ENCODE measurements around the gene GNG2.
A peak's percentile ranks its signal among the peaks of the same experiment; 100 is the strongest.

Gene GNG2

DNA sequence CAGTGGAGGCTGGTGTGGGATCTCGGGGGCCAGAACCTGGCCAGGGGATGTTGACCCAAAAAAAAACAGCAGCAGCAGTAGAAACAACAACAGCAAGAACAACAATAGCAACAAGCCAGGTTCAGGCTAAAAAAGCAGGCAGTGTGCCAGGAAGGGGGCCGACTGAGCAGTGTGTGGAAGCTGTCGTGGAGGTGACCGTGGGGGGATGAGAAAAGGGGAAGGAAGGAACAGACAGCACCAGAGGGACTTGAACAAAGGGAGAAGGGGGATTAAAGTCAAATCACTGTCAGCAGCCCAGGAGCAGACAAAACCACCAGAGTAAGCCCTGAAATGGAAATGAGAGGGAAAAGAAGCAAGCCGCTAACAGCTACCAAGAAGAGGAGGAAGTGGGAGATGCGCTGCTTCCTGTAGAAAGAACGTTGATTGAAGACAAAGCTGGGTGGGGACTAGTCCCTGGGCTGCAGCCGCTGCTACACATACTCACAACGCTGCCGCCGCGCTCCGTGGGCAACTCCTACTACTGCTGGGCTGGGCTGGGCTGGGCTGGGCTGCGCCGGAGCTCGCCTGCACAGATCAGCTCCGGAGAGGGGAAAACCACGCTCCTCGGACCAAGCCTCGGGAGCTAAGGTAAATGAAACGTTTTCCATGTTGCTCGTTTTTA, at the start of gene GNG2:
GNG2 (plus strand) TSS at position 449 of the 661 bp plus-strand sequence. CDS start 90,067 bp downstream, outside the sequence.
- peaks cover 8 to 21% of the 10 kb centered on the region in 2 donors for H3K9me3 Mint-ChIP-seq
- H3K4me3 Mint-ChIP-seq, result peak within 1 kb of the TSS; percentile 78 to 86
- H3K4me1 Mint-ChIP-seq, result peaks cover 36% of the 10 kb centered on the region
- H3K27me3 Mint-ChIP-seq, result no peaks in the 10 kb centered on the region
- ATAC-seq (peak; percentile 98), DNase-seq (peak; percentile 74 to 82)
- peak within 1 kb of the TSS; percentile 95 to 98 for H3K27ac Mint-ChIP-seq

DNA sequence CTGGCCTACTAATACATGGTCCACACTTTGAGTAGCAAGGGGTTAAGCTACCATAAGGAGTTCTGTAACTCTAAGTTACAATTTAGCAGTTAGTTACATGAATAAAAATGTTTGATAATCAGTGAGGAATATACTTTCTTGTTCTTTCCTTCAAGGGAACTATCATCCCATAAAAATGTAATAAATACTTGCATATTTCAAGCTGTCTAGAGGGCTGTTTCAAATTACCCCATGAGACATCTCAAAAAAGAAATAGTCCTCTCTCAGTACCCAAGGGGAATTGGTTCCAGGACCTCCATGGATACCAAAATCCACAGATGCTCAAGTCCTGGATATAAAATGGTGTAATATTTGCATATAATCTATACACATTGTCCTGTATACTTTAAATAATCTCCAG, 48.7 kb upstream of the GNG2 start:
- ATAC-seq (no peak), DNase-seq (no peak)
- Mint-ChIP-seq H3K4me1 (no peaks in the 10 kb centered on the region), H3K9me3 (peaks cover 6 to 13% of the 10 kb centered on the region in 2 donors), H3K27ac (no peak overlapping the region), H3K4me3 (no peak overlapping the region), H3K27me3 (no peaks in the 10 kb centered on the region)

DNA sequence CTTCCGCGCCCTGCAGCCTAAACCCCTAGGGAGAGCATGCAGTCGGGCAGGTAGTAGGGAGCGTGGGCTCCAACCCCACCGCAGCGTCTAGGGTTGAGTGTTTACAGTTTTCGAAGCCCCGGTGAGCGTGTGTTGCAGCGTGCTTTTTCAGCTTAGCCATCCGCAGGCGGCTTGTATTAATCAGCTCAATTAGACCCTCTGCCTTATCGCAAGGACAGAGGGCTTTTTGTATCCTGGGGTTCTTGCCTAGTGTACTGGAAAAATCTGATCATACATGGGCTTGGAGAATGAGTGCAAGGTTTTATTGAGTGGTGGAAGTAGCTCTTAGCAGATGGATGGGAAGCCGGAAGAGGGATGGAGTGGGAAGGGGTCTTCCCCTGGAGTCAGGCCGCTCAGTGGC, 44.4 kb upstream of the GNG2 start:
- no peaks in the 10 kb centered on the region for H3K9me3 Mint-ChIP-seq
- H3K4me3 Mint-ChIP-seq, result no peak overlapping the region
- no peaks in the 10 kb centered on the region for H3K4me1 Mint-ChIP-seq
- no peak for ATAC-seq
- no peak overlapping the region for H3K27ac Mint-ChIP-seq
- H3K27me3 Mint-ChIP-seq, result no peaks in the 10 kb centered on the region
- DNase-seq, result no peak

DNA sequence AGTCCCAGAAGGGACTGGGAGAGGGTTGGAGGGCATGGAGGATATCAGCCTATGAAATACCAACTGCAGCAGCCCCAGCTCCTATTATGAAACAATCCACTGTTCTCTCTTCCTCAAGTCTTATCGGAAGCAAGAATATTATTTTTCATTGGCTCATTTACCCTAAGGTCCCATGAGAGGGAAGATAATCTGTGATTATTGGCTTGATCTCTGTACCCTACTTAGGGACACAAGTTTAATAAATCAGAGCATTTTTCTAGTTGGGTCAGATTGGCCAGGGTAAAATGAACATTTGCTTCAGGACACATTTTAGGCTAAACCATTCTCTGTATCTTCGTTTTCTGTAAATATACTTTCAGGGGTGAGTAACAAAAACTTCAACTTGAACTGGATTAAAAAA, 43.1 kb upstream of the GNG2 start:
- Mint-ChIP-seq H3K4me1 (no peaks in the 10 kb centered on the region), H3K4me3 (no peak overlapping the region), H3K9me3 (no peaks in the 10 kb centered on the region), H3K27me3 (no peaks in the 10 kb centered on the region), H3K27ac (no peak overlapping the region)
- ATAC-seq (no peak), DNase-seq (no peak)

DNA sequence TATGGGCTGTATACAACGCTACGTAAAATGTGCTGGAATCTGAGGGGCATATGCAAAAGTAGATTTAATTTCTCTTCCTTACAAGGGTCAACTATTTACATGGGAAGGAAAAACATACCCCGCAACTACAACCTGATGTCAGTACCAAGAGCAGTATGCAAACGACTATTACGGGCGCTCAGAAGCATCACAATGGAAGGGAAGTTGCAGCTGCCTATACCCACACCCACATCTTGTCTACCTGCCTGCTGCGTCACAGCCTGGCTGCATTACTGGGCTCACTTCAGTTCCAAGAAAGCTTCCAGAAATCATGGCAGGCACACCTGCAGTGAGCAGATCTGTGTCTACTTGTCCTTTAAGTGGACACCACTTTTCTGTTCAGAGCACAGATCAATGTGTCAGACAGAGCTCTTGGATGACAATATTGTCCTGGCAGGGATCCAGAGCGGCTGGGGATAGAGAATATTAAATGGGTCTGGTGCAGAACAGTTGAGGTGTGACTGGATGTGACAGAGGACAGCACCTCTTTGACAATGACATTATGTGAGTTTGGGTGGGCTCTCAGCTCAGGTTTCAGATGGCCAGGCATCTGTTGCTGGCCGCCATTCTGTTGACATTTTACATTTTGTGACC, 41.5 kb upstream of the GNG2 start:
- no peak overlapping the region for H3K4me3 Mint-ChIP-seq
- no peak overlapping the region for H3K27ac Mint-ChIP-seq
- H3K9me3 Mint-ChIP-seq, result no peaks in the 10 kb centered on the region
- H3K27me3 Mint-ChIP-seq, result no peaks in the 10 kb centered on the region
- ATAC-seq, result no peak
- no peaks in the 10 kb centered on the region for H3K4me1 Mint-ChIP-seq
- DNase-seq, result no peak

DNA sequence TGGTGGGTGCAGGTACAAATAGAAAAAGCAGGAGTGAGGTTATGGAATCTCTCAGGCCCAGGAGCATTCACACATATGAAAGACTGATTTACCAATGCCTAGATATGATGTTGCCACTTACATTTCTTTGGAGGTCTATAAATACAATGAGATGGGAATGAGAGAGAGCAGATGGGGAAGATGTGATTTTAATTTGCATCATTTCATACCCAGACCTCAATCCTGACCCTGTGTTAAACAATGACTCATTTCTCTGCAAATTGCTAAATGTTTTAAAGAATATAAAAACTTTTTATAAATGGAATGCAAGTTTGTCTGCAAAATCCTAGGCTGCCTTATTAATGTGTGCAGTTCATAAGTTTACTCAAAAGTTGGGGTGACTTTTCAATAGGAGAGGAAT, 38.6 kb upstream of the GNG2 start:
- Mint-ChIP-seq H3K9me3 (no peaks in the 10 kb centered on the region), H3K4me1 (no peaks in the 10 kb centered on the region), H3K27ac (no peak overlapping the region), H3K4me3 (no peak overlapping the region), H3K27me3 (no peaks in the 10 kb centered on the region)
- DNase-seq, result no peak
- no peak for ATAC-seq

DNA sequence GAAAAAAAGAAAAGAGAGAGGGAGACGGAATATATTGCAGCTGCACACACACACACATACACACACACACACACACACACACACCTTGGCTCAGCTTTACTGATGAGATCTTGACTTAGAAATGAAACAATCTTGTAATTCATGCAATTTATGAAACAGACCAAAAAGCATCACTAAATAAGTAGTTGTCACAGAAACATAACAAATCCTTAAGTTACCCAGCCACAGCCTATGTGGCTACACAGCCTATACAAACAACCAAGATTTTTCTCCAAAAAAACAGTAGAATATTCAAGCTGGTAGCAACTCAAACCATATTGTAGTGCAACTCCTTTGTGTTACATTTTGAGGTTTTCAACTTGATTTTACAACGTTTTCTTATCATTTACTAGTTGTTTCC, 37.9 kb upstream of the GNG2 start:
- ATAC-seq, result no peak
- Mint-ChIP-seq H3K4me3 (no peak overlapping the region), H3K27ac (no peak overlapping the region), H3K4me1 (no peaks in the 10 kb centered on the region), H3K27me3 (no peaks in the 10 kb centered on the region), H3K9me3 (no peaks in the 10 kb centered on the region)
- no peak for DNase-seq

DNA sequence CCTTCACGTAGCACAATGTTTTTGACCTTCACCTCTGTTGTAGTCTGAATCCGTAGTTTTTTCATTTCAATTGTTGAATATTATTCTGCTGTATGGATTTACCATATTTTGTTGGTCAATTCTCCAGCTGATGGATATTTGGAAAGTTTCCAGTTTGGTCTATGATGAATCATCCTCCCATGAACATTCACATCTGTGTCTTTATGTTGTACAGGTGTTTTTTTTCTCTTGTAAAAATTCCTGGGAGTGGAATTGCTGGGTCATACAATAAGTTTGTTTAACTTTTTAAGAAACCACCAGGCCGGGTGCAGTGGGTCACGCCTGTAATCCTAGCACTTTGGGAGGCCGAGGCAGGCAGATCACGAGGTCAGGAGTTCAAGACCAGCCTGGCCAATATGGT, 36.7 kb upstream of the GNG2 start:
- H3K9me3 Mint-ChIP-seq, result no peaks in the 10 kb centered on the region
- ATAC-seq (no peak), DNase-seq (no peak)
- H3K27ac Mint-ChIP-seq, result no peak overlapping the region
- no peaks in the 10 kb centered on the region for H3K4me1 Mint-ChIP-seq
- H3K4me3 Mint-ChIP-seq, result no peak overlapping the region
- no peaks in the 10 kb centered on the region for H3K27me3 Mint-ChIP-seq

DNA sequence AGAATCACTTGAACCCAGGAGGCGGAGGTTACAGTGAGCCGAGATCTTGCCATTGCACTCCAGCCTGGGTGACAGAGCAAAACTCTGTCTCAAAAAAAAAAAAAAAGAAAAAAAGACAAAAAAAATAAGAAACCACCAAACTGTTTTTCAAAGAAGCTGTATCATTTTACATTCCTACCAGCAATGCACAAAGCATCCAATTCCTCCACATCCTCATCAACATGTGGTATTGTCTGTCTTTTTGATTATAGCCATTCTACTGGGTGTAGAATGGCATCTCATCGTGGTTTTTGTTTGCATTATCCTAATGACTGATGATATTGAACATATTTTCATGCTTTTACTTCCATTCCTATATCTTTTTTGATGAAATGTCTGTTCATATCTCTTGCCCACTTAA, 36.2 kb upstream of the GNG2 start:
- no peaks in the 10 kb centered on the region for H3K9me3 Mint-ChIP-seq
- ATAC-seq (no peak), DNase-seq (no peak)
- H3K27me3 Mint-ChIP-seq, result no peaks in the 10 kb centered on the region
- H3K4me1 Mint-ChIP-seq, result no peaks in the 10 kb centered on the region
- no peak overlapping the region for H3K4me3 Mint-ChIP-seq
- H3K27ac Mint-ChIP-seq, result no peak overlapping the region

DNA sequence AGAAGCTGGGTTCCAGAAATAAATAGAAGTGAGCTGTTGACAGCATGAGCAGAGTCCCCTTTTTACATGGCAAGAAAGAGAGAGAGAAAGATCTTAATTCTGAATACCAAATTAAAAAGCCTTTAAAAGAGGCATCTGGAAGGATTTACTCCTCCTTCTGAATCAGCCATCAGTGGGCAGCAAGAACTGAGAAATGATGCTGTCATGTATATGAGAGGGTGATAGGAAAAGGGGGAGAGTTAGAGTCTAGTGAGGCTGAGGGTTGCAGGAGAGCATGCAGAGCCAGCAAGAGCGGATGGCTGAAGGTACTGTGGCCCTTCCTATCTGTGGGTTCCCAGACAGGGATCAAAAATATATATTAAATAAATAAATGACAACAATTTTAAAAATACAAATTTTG, 34.5 kb upstream of the GNG2 start:
- Mint-ChIP-seq H3K4me3 (no peak overlapping the region), H3K27me3 (no peaks in the 10 kb centered on the region), H3K27ac (no peak overlapping the region), H3K4me1 (no peaks in the 10 kb centered on the region), H3K9me3 (no peaks in the 10 kb centered on the region)
- DNase-seq, result no peak
- ATAC-seq, result no peak

DNA sequence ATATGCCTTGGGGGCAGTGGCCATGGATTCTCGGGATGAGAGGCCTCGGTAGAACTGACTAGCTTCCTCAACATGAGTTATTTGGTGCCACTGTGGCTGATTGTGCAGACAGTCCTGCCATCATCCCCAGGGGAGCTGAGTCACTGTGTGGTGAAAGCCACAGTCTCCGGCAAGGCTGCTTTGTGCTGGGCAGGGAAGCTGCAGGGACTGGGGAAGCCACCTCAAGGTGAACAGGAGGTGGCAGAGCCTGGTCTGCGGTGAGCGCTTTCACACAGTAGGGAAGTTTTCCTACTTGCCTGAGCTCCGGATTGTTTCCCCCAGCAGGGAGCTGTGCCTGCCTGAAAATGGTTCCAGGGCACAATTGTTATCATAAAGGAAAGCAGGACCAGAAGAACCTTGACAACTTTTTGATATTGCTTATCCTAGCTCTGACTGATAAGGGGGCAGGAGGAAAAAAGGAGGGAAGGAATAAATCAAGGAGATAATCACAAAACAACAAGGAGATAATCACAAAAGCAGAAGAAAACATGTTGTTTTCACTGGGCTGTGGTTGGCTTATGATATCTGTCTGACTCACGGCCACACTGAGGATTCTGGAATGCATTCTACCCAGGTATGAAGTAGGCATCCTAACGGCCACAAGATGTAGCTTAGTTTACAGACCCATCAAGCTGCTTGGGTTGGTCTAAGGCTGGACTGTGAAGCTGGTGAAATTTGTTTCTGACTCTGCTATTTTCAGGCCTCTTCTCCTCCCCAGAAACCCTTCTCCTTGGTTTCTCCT, 32.2 kb upstream of the GNG2 start:
- DNase-seq (peak; percentile 48 to 80), ATAC-seq (peak; percentile 100)
- no peaks in the 10 kb centered on the region for H3K27me3 Mint-ChIP-seq
- H3K4me3 Mint-ChIP-seq, result peak overlapping the region; percentile 28 to 44
- peak overlapping the region in 1 of 2 donors; percentile 28 for H3K27ac Mint-ChIP-seq
- no peaks in the 10 kb centered on the region for H3K4me1 Mint-ChIP-seq
- H3K9me3 Mint-ChIP-seq, result no peaks in the 10 kb centered on the region

DNA sequence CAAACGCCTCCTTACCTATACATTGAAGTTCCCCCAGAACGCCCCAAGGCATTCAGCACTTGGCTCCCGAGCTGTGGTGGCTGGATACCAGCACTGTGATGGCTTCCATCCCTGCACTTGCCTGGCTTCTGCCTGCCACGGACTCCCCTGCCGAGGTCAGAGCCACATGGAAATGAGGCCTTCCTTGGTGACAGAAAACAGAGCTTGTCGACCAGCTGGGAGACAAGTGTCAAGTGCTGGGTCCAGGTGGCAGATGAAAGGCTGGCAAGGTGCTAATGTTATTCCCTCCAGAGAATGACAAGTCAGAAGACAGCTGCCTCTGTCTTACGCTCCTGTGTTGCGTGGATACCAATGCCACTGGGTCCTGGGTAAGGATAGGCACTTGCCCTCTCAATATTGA, 26.2 kb upstream of the GNG2 start:
- Mint-ChIP-seq H3K27me3 (no peaks in the 10 kb centered on the region), H3K4me1 (no peaks in the 10 kb centered on the region), H3K9me3 (no peaks in the 10 kb centered on the region), H3K27ac (no peak overlapping the region), H3K4me3 (no peak overlapping the region)
- no peak for DNase-seq
- no peak for ATAC-seq

DNA sequence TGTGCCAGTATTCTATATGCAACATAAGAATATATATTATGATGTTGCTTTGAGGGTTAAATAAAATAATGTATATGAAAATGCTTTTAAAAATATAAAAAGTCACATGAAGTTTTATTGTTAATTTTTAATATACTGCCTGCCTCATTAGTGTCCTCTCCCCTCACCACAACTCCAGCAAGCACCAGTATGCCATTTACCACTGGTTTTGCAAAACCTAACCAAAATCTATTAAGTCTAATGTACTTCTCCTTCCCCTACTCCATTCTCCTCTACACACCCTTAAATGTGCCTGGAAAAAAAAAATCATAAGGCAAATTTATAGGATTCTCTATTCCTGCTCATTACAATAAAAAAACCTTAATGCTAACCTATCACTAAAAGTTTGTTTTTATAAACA, 24.0 kb upstream of the GNG2 start:
- Mint-ChIP-seq H3K4me1 (no peaks in the 10 kb centered on the region), H3K4me3 (no peak overlapping the region), H3K27me3 (no peaks in the 10 kb centered on the region), H3K9me3 (no peaks in the 10 kb centered on the region), H3K27ac (peak overlapping the region in 1 of 2 donors; percentile 49)
- no peak for DNase-seq
- no peak for ATAC-seq

DNA sequence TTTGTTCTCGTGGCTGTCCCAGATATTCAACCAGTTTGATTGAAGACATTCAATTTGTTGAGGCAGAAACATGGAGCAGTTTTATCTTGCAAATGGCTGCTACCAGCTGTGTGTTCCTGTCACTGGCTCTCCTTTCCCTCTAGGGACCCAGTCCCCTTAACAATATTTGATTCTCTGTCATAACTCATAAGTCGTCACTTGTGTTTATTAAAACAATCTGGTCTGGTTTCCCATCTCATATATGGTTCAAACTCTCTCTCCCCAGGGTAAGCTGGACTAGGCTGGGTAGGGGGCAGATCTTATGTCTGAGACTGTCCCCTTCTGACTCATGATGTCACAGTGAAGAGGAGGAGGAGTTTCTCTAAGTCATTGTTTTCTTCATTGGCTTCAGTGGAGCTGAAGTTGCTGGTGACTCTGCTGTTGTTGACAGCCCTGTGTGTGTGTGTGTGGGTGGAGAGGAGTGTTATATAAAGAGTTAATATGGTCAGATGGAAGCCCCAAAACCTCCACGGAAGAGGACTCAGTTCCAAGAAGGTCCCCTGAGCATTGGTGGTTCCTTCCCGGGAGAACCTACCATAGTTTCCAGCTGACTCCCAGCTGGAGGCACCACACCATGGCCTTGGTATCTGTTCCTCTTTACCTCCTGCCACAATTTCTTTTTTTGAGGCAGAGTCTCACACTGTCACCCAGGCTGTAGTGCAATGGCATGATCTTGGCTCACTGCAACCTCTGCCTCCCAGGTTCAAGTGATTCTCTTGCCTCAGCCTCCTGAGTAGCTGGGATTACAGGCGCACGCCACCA, 16.1 kb upstream of the GNG2 start:
- DNase-seq (no peak), ATAC-seq (no peak)
- H3K27me3 Mint-ChIP-seq, result no peaks in the 10 kb centered on the region
- peak overlapping the region in 1 of 2 donors; percentile 11 for H3K4me3 Mint-ChIP-seq
- H3K27ac Mint-ChIP-seq, result peak overlapping the region; percentile 59 to 71
- peaks cover 58% of the 10 kb centered on the region for H3K4me1 Mint-ChIP-seq
- peaks cover 15 to 17% of the 10 kb centered on the region in 2 donors for H3K9me3 Mint-ChIP-seq

DNA sequence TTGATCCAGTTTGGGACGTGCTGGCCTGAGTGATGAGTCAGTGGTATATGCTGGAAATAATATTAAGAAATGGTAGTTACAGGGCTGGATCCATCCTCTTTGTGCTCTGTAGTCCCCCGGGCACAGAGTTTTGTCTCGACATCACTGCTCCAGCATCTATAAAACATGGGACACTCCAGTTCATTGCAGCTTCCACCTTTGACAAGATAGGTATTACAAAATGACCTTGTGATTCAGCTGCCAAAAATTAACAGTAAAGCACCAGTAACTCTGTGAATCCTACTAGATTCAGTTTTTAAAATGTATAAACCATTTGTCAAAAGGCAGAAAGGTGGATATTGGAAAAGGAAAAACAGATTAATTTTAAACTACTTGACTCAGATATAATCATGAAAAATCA, 14.6 kb upstream of the GNG2 start:
- no peak for ATAC-seq
- H3K4me3 Mint-ChIP-seq, result peak overlapping the region; percentile 13 to 67
- peak overlapping the region in 1 of 2 donors; percentile 99 for H3K27ac Mint-ChIP-seq
- peaks cover 25 to 26% of the 10 kb centered on the region in 2 donors for H3K9me3 Mint-ChIP-seq
- DNase-seq, result no peak
- no peaks in the 10 kb centered on the region for H3K27me3 Mint-ChIP-seq
- H3K4me1 Mint-ChIP-seq, result peaks cover 72% of the 10 kb centered on the region

All from stimulated activated naive CD8-positive, alpha-beta T cell treated with anti-CD3 and anti-CD28 coated beads, Interleukin-15, amount 100 ng/mL, for 72 hours (primary cell).